ENCODE results near the gene SPATC1L.
"Not testable (repeated sequence)": the region's sequence is repeated elsewhere in the genome, so short reads cannot be mapped to it uniquely, and the experiment has no call there.

The SPATC1L gene

GRCh38 chr21:46226146-46226545, 41.9 kb upstream of the SPATC1L start:
- peak overlapping the region; percentile 29 for H3K4me3 ChIP-seq (ENCODE audit: low read length)
- DNase-seq (ENCODE audit: low read depth) = no peak
- no peak for TF ChIP-seq CTCF (conservative IDR thresholded peaks at IDR 0.05; ENCODE audit: low read length)

DNA sequence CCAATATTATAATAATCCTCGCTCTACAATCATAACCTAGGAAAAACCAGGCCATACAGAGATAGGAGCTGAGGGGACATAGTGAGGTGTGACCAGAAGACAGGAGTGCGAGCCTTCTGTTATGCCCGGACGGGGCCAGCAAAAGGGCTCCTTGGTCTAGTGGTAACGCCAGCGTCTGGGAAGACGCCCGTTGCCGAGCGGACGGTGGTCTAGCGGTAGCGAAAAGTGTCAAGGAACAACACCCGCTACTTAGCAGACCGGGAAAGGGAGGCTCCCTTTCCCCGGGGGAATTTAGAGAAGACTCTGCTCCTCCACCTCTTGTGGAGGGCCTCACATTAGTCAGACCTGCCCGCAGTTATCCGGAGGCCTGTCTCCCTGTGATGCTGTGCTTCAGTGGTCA, 39.4 kb upstream of the SPATC1L start:
- DNase-seq (ENCODE audit: low read depth); H3K4me3 ChIP-seq (ENCODE audit: low read length): not testable (repeated sequence)

GRCh38 chr21:46223217-46223616, 39.0 kb upstream of the SPATC1L start:
- TF ChIP-seq CTCF (conservative IDR thresholded peaks at IDR 0.05; ENCODE audit: low read length) = no peak
- no peak overlapping the region for H3K4me3 ChIP-seq (ENCODE audit: low read length)
- DNase-seq (ENCODE audit: low read depth) = no peak

DNA sequence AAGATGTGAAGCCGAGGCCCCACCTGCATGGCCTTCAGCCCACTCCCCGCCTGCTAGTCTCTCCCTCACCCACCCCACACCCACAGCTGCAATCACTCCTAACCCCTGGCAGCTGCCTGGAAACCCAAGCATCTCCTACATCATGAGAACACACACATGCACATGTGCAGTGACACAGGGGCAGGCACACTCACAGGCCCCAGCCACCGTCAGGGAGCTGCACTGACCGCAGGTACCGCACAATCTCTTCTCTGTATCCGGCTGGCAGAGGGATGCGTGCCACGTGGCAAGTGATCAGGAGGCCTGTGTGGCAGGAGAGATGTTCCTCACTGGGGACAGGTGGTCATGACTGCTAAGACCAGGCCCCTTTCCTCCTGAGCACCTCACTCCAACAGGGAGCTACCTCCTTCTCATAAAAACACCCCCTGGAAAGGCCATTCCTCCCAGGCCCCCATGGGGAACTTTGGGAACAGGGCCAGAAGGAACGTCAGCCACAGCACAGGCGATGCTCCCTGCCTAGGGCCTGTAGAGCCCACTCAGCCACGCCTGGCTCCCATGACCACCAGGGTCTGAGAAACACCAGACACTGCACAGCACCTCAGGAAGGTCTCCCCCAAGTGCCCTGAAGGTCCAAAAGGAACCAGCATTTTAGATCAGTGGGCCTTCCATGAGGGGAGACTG, 38.3 kb upstream of the SPATC1L start:
- DNase-seq (ENCODE audit: low read depth) = no peak
- no peak overlapping the region for H3K4me3 ChIP-seq (ENCODE audit: low read length)
- no peak for TF ChIP-seq CTCF (conservative IDR thresholded peaks at IDR 0.05; ENCODE audit: low read length)

GRCh38 chr21:46221664-46222435, 37.6 kb upstream of the SPATC1L start:
- no peak for DNase-seq (ENCODE audit: low read depth)
- no peak for TF ChIP-seq CTCF (conservative IDR thresholded peaks at IDR 0.05; ENCODE audit: low read length)
- H3K4me3 ChIP-seq (ENCODE audit: low read length) = no peak overlapping the region

- TF ChIP-seq CTCF (conservative IDR thresholded peaks at IDR 0.05; ENCODE audit: low read length) = no peak
- DNase-seq (ENCODE audit: low read depth) = no peak
- no peak overlapping the region for H3K4me3 ChIP-seq (ENCODE audit: low read length)
Observed at GRCh38 chr21:46220847-46221246, 36.6 kb upstream of the SPATC1L start.

GRCh38 chr21:46220275-46220810, 36.1 kb upstream of the SPATC1L start:
- TF ChIP-seq CTCF (conservative IDR thresholded peaks at IDR 0.05; ENCODE audit: low read length) = no peak
- H3K4me3 ChIP-seq (ENCODE audit: low read length) = no peak overlapping the region
- DNase-seq (ENCODE audit: low read depth) = no peak
